ENCODE data around the gene SMURF1.
A peak's percentile ranks its signal among the peaks of the same experiment; 100 is the strongest.

Gene SMURF1

GRCh38 chr7:99042957-99043356 lies 101.0 kb downstream of the SMURF1 start:
- DNase-seq: no peak

- DNase-seq: no peak
These were observed 102.4 kb downstream of the SMURF1 start for GRCh38 chr7:99041526-99041925.

- peak; percentile 51 for DNase-seq
These were observed 103.6 kb downstream of the SMURF1 start for GRCh38 chr7:99040104-99040958.

GRCh38 chr7:99039384-99039891 lies 104.5 kb downstream of the SMURF1 start:
- DNase-seq: no peak

- DNase-seq: no peak
These were observed 105.6 kb downstream of the SMURF1 start for GRCh38 chr7:99038086-99038855.

- no peak for DNase-seq
These were observed 106.5 kb downstream of the SMURF1 start for GRCh38 chr7:99037327-99037940.

GRCh38 chr7:99036546-99037111 lies 107.3 kb downstream of the SMURF1 start:
- no peak for DNase-seq

GRCh38 chr7:99035723-99036545 lies 108.0 kb downstream of the SMURF1 start:
- DNase-seq: peak; percentile 46

- no peak for DNase-seq
These were observed 108.8 kb downstream of the SMURF1 start for GRCh38 chr7:99034932-99035722.

- DNase-seq: no peak
These were observed 110.1 kb downstream of the SMURF1 start for GRCh38 chr7:99033765-99034164.

GRCh38 chr7:99032928-99033327 lies 111.0 kb downstream of the SMURF1 start:
- no peak for DNase-seq

- no peak for DNase-seq
These were observed 112.4 kb downstream of the SMURF1 start for GRCh38 chr7:99031496-99031895.

- DNase-seq: no peak
These were observed 113.0 kb downstream of the SMURF1 start for GRCh38 chr7:99030951-99031350.

GRCh38 chr7:99030457-99030856 lies 113.5 kb downstream of the SMURF1 start:
- no peak for DNase-seq

GRCh38 chr7:99029466-99030435 lies 114.2 kb downstream of the SMURF1 start:
- no peak for DNase-seq

- DNase-seq: no peak
These were observed 115.5 kb downstream of the SMURF1 start for GRCh38 chr7:99028261-99028973.

GRCh38 chr7:99027841-99028240 lies 116.1 kb downstream of the SMURF1 start:
- DNase-seq: no peak

GRCh38 chr7:99027241-99027640 lies 116.7 kb downstream of the SMURF1 start:
- DNase-seq: no peak

- DNase-seq: no peak
These were observed 119.8 kb downstream of the SMURF1 start for GRCh38 chr7:99024066-99024465.
